CD4-positive, alpha-beta T cell treated with Interleukin-10 for 1 hour (primary cell): ENCODE results near the gene YEATS4.
A peak's percentile ranks its signal among the peaks of the same experiment; 100 is the strongest.

Source experiments
- DNase-seq: peaks from one replicate; pipeline ENCODE4 v3.0.0-alpha.2; 2020

The YEATS4 gene

GRCh38 chr12:69343357-69343756, 16.2 kb upstream of the YEATS4 start:
- no peak for DNase-seq

DNA sequence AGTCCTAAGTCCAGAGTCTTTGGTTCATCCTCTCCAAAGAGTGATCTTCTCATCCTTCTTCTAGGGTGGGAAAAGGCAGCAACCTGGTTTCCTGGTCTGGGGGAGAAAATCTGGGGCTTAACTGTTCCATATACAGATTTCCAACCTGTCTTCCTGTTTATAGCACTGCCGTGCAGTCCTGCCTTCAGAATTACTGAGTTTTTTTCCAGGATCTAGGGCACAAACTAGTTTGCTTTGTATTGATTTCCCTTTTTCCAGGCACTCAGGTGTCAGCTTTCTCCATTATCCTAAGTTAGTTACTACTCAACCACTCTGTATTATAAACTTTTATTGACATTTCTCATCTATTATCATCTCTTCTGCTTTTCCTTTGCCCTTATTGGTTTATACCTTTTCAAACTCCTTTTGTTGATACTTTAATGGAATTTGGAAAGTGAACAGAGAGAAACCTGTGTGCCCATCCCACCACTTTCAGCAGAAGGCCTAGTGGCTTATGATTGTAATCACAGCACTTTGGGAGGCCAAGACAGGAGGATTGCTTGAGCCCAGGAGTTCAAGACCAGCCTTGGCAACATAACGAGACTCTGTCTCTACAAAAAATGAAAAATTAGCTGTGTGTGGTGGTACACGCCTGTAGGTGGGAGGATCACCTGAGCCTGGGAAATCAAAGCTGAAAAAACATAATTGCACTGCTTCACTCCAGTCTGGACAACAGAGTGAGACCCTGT, 15.5 kb upstream of the YEATS4 start:
- DNase-seq: no peak

- no peak for DNase-seq
Observed at GRCh38 chr12:69345077-69345476, 14.5 kb upstream of the YEATS4 start.

DNA sequence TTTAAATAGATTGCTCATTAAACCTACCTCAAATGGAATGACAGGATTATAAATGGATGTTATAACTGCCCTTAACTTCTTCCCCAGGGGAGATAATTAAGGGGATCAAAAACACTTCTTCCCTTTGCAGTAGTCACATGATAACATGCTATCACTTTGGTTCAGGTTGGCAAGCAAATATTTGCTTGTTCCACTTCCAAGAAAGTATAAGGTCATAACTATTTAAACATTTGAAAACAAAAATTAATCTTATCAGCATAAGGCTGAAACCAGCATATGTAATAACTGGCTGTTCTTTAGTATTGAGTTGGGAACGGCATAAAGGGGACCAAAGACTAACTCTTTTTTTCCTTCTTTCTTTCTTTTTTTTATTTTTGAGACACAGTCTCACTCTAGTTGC, 13.8 kb upstream of the YEATS4 start:
- DNase-seq: no peak

- peak; percentile 24 for DNase-seq
Observed at GRCh38 chr12:69348162-69348938, 11.2 kb upstream of the YEATS4 start, which contains the start of gene LYZ. Gene LYZ, plus strand, starts transcription at chr12:69348381. Its CDS starts 28 bp downstream, at chr12:69348409.

GRCh38 chr12:69350002-69350626, 9.4 kb upstream of the YEATS4 start:
- no peak for DNase-seq

- no peak for DNase-seq
Observed at GRCh38 chr12:69350777-69351176, 8.8 kb upstream of the YEATS4 start.

DNA sequence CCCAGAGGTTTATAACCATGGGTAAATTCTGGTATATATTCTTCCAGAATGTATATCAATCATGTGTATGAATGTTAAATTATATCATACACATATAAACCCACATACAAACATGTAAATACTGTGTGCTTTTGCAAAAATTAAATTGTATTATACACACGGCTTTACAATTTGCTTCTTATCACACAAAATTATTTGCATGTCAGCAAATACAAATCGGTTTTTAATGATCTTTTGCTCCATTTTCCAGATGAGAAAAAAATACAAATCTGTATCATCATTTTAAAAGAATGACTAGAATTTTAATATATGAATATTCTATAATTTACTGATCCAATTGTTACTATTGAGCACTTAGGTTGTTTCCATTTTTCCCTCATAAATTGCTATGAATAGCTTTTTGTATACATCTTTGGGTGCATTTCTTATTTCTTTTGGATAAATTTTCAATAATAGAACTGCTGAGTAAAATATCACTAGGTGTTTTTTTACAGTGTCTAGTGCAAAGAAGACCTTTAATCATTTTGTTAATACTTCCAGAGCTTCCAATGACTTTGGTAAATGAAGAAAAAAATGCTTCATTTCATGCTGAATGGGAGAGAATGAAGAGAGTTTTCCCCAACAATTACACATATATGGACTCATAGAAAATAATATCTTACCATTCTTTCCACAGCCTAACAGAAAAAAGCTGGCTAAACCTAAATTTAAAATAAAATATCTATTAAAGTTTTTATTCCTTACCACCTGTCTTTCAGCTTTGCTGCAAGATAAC, 7.9 kb upstream of the YEATS4 start:
- DNase-seq: no peak

DNA sequence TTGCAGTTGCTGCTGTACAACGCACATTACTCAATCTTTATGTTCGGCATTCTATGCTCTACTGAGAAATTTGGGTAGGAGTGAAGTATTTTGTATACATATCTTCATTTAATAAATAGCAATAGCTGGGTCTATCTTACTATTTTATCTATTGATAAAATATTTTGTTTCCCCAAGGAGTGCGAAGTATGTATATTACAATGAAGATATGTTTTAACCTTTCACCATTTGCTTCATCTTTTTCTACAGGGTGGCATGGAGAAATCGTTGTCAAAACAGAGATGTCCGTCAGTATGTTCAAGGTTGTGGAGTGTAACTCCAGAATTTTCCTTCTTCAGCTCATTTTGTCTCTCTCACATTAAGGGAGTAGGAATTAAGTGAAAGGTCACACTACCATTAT, 6.6 kb upstream of the YEATS4 start:
- no peak for DNase-seq

- DNase-seq: no peak
Observed at GRCh38 chr12:69354172-69354555, 5.4 kb upstream of the YEATS4 start.

- DNase-seq: no peak
Observed at GRCh38 chr12:69354556-69355187, 4.9 kb upstream of the YEATS4 start.

- no peak for DNase-seq
Observed at GRCh38 chr12:69355363-69356028, 4.0 kb upstream of the YEATS4 start.

DNA sequence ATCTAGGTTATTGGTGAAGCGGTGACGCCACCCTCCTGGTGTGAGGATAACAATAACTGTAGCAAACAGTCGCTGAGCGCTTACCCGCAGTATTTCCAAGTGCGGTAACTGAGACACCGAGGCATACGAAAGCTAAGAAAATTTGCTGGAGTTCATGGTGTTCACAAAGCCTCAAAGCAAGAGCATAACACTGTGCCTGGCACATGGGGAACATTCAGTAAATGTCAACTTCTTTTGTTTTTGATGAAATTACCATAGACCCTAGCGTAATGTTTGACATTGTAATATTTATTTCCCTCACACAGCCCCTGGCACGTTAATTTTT, 767 bp downstream of the YEATS4 start:
- DNase-seq: no peak

DNA sequence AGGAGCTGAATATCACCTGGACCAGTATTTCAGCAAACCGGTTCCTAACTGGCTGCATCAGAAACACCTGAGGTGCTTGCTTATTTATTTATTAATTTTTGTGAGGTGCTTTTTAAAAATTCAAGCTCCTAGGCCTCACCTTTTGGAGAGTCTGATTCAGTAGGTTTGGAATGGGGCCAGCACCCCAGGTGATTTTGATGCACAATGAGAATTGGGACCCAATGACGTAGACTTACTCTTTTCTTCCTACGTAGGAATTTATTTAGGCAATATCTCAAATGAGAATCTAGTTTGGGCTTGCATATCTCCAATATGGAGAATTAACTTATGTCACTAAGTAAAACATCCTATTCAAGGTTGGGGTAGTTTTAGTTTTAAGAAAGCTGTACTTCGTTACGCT, 7.3 kb downstream of the YEATS4 start:
- DNase-seq: no peak

DNA sequence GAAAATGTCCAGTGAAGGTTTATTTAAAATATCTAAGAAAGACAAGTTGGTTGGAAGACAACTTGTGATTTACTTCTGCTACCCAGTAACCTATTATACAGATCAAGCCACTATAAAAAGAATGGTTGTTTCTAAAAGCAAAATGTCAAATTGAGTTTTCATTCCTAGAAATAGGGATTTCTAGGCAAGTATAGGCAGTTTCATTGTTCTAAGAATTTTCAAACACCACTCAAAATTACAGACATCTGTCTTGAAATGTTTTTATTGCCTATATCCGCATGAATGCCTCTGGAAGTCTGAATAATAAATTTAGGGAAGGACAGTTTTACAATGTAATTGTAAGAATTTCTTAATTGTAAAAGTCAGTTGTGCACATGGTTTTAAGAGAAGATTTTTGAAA, 8.6 kb downstream of the YEATS4 start:
- no peak for DNase-seq

GRCh38 chr12:69383074-69383473, 23.5 kb downstream of the YEATS4 start:
- no peak for DNase-seq

- DNase-seq: no peak
Observed at GRCh38 chr12:69385038-69385437, 25.5 kb downstream of the YEATS4 start.

DNA sequence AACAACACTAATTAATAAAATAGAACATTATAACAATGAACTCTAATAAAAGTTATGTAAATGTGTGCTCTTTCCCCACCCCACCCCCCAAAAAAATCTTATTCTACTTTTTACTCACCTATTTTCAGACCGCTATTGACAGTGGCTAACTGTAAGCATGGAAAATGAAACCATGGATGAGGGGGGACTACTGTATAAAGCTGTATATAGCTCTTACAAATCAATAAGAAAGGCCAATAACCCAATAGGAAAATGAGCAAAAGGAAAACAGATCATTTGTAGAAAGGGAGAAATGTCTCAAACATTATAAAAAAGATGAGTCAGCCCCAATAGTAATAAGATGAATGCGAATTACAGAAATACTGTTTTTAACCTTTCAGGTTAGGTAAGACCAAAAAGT, 27.4 kb downstream of the YEATS4 start:
- no peak for DNase-seq

GRCh38 chr12:69388371-69388770, 28.8 kb downstream of the YEATS4 start:
- peak; percentile 24 for DNase-seq

DNA sequence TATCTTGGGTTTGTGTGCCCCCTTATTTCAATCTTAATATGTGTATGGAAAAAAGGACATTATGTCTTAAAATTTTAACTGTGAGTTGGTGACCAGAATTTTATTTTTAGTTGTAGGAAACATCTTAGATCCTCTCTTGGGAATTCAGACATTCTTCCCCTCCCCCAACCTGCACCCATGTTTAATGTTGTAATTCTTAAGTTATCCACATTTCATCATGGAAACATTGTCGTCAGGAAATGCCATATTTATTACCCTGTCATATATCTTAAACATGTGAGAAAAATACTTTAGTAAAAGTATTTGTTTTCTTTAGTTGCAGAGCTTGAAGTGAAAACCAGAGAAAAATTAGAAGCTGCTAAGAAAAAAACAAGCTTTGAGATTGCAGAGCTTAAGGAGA, 30.3 kb downstream of the YEATS4 start:
- no peak for DNase-seq

DNA sequence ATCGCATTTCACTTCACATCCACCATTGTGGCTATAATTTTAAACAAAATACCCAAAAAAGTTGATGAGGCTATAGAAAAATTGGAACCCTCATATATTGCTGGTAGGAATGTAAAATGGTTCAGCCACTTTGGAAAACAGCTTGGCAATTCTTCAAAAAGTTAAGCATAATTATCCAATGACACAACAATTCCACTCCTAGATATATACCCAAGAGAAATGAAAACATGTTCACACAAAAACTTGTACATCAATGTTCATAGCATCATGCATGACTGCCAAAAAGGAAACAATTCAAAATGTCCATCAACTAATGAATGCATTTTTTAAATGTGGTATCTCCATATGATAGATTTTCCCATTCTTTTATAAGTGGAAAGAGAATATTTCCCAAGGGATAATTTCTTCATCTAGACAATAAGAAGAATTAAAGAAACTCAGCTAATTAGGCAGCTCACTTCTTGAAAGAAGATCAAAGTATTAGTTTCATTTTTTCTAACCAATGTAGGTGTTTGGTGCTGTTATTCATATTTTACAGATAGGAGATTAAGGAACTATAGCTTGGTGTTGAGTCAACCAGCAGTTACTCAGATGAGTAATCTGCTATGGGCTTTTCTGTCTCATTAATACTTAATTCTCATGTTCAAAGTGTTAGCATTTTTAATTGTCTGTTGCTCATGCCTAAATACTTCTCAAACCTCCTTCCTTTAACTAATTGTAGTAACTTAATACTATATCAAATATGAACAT, 32.8 kb downstream of the YEATS4 start:
- no peak for DNase-seq

GRCh38 chr12:69396041-69396440, 36.5 kb downstream of the YEATS4 start:
- DNase-seq: no peak
